Fibroblast of the aortic adventitia (primary cell): Measurements from ENCODE around the gene ZNF625. TPM values are rescaled to one million over a fixed set of nuclear protein-coding genes. Genes with fewer than 3 reads are reported as not detected.

ENCODE experiments used
- DNase-seq: peaks from one replicate; pipeline ENCODE4 v3.0.0-alpha.2; 2010; ENCODE audit warnings: low read depth
- H3K4me3 ChIP-seq: 2 replicates; pipeline ENCODE4 v1.5.1; 2011; ENCODE audit warnings: low read depth, mild to moderate bottlenecking, control low read depth, low read length, moderate library complexity
- total RNA-seq: library from RNA; depleted of rRNA; stranded (reverse); fragments of >200 nt; gene quantifications from 2 replicates; pipeline ENCODE4 v1.2.3, GENCODE V29; 2012; ENCODE audit warnings: low replicate concordance
- TF ChIP-seq, protein P1 (sequence below): IDR thresholded peaks from 2 replicates; pipeline ENCODE4 v1.5.1; 2011; ENCODE audit warnings: mild to moderate bottlenecking, low read length, control low read depth, inconsistent platforms; ENCODE audit not compliant: insufficient read depth

The ZNF625 gene
- total RNA-seq, 1 donor = 7.2 TPM

- DNase-seq = no peak
- TF ChIP-seq, protein P1, sequence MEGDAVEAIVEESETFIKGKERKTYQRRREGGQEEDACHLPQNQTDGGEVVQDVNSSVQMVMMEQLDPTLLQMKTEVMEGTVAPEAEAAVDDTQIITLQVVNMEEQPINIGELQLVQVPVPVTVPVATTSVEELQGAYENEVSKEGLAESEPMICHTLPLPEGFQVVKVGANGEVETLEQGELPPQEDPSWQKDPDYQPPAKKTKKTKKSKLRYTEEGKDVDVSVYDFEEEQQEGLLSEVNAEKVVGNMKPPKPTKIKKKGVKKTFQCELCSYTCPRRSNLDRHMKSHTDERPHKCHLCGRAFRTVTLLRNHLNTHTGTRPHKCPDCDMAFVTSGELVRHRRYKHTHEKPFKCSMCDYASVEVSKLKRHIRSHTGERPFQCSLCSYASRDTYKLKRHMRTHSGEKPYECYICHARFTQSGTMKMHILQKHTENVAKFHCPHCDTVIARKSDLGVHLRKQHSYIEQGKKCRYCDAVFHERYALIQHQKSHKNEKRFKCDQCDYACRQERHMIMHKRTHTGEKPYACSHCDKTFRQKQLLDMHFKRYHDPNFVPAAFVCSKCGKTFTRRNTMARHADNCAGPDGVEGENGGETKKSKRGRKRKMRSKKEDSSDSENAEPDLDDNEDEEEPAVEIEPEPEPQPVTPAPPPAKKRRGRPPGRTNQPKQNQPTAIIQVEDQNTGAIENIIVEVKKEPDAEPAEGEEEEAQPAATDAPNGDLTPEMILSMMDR = no peak
- H3K4me3 ChIP-seq = no peak overlapping the region
Observed at GRCh38 chr19:12159773-12160414, 3.4 kb upstream of the ZNF625 start.

- peak overlapping the region; percentile 86 for H3K4me3 ChIP-seq
- peak; percentile 14 for DNase-seq
- TF ChIP-seq, protein P1 = no peak
Observed at GRCh38 chr19:12155324-12155860, 1.1 kb downstream of the ZNF625 start.

DNA sequence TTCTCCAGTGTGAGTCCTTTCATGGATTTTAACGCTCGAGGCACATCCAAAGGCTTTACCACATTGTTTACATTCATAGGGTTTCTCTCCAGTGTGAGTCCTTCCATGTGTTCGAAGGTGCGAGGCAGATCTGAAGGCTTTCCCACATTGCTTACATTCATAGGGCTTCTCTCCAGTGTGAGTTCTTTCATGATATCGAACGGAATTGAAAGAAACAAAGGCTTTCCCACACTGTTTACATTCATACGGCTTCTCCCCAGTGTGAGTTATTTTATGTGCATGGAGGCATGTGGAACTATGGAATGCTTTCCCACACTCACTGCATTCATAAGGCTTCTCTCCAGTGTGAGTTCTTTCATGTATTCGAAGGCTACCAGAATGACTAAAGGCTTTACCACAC lies 11.2 kb downstream of the ZNF625 start:
- no peak for DNase-seq
- no peak overlapping the region for H3K4me3 ChIP-seq
- TF ChIP-seq, protein P1 = no peak

DNA sequence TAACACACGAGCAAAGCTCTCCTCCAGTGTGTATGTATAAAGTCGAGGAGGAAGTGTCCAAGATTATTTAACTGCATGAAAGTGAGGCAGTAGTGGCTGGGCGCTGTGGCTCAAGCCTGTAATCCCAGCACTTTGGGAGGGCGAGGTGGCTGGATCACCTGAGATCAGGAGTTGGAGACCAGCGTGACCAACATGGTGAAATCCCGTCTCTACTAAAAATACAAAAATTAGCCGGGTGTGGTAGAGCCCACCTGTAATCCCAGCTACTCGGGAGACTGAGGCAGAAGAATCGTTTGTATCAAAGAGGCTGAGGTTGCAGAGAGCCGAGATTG lies 15.2 kb downstream of the ZNF625 start:
- no peak overlapping the region for H3K4me3 ChIP-seq
- TF ChIP-seq, protein P1 = no peak

DNA sequence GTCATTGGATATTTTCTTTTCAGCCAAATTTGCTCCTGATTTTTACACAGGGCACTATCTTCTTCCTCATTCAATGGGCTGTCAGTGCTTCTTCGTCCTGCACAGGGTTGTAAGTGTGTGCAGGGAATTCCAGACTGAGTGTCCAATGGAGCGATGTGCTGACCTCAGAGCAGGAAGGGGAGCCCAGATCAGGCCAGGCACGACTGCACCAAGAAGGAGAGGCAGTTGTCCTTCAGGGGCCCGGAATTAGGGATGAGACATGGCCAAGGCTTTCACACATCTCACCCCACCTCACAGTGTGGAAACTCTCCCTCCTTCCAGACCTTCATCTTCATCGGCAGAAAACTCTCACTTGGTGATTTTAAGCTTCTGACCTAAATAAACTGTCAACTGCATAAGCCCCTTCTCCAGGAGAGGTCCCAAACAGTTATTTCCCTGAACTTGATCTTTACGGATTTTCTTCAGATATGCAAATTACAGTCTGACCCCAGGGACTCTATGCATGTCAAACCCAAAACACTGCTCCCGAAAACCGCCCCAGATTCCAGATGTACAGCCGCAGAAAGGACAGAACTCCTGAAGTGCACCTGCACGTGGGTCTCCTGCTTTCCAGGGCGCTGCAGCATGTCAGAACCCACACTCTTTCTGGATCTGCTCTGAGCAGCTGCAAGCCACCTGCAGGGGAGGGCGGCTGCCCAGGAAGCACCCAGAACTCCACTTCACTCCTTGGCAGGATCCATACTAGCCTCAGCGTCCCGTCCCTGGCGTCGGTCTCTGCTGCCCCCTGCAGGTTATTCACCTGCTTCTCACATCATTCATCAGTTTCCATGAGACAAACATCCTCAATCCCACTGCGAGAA lies 15.8 kb downstream of the ZNF625 start:
- H3K4me3 ChIP-seq = peak overlapping the region; percentile 83
- DNase-seq = peak; percentile 84
- TF ChIP-seq, protein P1 = peak; percentile 89

More for the DNA sequence above, 15.2 kb downstream of the ZNF625 start:
- no peak for DNase-seq

- peak; percentile 89 for DNase-seq
- peak within 1 kb of the TSS; percentile 83 for H3K4me3 ChIP-seq
- TF ChIP-seq, protein P1 = no peak
Observed at GRCh38 chr19:12139885-12140544, 16.5 kb downstream of the ZNF625 start, which contains the start of gene ZNF20. Gene ZNF20, minus strand, starts transcription at chr19:12140350. Its CDS starts 168 bp downstream, at chr19:12140182.
